ENCODE data around the gene CEP83. TPM values are rescaled to one million over a fixed set of nuclear protein-coding genes. Genes with fewer than 3 reads are reported as not detected.

The CEP83 gene
- total RNA-seq, 1 experiment from 2014 or later: 26.2 TPM

DNA sequence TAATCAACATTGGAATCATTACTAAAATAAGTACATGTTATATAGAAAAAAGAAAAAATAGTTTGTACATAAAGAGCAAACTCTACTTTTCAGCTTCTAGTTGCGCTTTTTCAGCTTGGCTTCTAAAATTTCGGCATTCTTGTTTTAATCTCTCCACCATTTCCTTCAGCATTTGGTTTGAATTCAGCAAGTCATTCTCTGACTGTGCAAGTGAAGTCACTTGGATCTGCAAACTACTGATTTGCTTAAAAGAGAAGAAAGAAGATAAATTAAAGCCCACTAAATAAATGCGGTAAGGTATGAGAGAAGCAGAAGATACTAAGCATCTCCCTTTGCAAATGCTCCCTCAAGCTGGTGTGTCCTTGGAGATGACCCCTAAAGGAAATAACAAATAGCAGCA, 126.3 kb downstream of the CEP83 start:
- CTCF ChIA-PET: interaction anchor here (0.6 kb wide), 2 partner anchors 129 to 136 kb away, joined by 3 read pairs; no protein-coding TSS in a partner anchor
- Mint-ChIP-seq H3K9me3 (no peaks in the 10 kb centered on the region), H3K36me3 (peaks cover 8% of the 10 kb centered on the region), H3K27ac (peak overlapping the region; percentile 61; the same call in 1 of the 2 replicates), H3K27me3 (ENCODE audit: low read depth) (no peaks in the 10 kb centered on the region), H3K4me3 (no peak overlapping the region), H3K4me1 (peaks cover 11% of the 10 kb centered on the region)
- ATAC-seq (no peak), DNase-seq (ENCODE audit: low spot score) (no peak)
- no peak for TF ChIP-seq FOXJ3 (CRISPR knock-in tag; IDR thresholded peaks at IDR 0.05; ENCODE audit: borderline replicate concordance)
- TF ChIP-seq KAT7 (CRISPR knock-in tag; IDR thresholded peaks at IDR 0.05; ENCODE audit: borderline replicate concordance): no peak
- no peak for TF ChIP-seq AR (CRISPR knock-in tag; IDR thresholded peaks at IDR 0.05)
- TF ChIP-seq CBFB (CRISPR knock-in tag; IDR thresholded peaks at IDR 0.05; ENCODE audit: low read depth): no peak
- TF ChIP-seq SMAD3 (CRISPR knock-in tag; IDR thresholded peaks at IDR 0.05; ENCODE audit: borderline replicate concordance): no peak
- TF ChIP-seq MYBL2 (CRISPR knock-in tag; IDR thresholded peaks at IDR 0.05): no peak
- TF ChIP-seq SP1 (CRISPR knock-in tag; conservative IDR thresholded peaks at IDR 0.05): no peak
- TF ChIP-seq, protein P1, sequence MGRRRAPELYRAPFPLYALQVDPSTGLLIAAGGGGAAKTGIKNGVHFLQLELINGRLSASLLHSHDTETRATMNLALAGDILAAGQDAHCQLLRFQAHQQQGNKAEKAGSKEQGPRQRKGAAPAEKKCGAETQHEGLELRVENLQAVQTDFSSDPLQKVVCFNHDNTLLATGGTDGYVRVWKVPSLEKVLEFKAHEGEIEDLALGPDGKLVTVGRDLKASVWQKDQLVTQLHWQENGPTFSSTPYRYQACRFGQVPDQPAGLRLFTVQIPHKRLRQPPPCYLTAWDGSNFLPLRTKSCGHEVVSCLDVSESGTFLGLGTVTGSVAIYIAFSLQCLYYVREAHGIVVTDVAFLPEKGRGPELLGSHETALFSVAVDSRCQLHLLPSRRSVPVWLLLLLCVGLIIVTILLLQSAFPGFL (CRISPR knock-in tag; IDR thresholded peaks at IDR 0.05; ENCODE audit: borderline replicate concordance): no peak
- TF ChIP-seq ZNF121 (CRISPR knock-in tag; IDR thresholded peaks at IDR 0.05): no peak
- TF ChIP-seq FOXP1 (CRISPR knock-in tag; IDR thresholded peaks at IDR 0.05; ENCODE audit: borderline replicate concordance): no peak
- no peak for TF ChIP-seq TEAD4 (CRISPR knock-in tag; IDR thresholded peaks at IDR 0.05)
- TF ChIP-seq JUN (CRISPR knock-in tag; IDR thresholded peaks at IDR 0.05): no peak
- POLR2A ChIA-PET: no interaction called here

DNA sequence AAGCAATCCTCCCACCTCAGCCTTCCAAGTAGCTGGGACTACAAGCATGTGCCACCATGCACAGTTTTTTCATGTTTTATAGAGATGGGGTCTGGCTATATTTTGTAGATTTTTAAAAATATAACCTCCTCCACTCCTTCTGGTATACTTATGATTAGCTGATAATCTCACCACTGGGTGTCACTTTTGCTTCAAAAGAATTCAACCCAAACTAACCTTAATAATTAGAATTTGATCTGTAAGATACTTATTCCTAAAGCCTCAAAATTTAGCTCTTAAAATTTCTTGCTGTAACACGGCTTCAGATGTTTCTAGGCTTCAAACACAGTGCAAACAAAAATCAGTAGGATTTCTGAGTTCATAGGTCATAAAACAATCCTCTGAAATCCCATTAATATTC, 130.3 kb downstream of the CEP83 start:
- Mint-ChIP-seq H3K4me3 (no peak overlapping the region), H3K27me3 (ENCODE audit: low read depth) (no peaks in the 10 kb centered on the region), H3K9me3 (peaks cover 7% of the 10 kb centered on the region), H3K27ac (no peak overlapping the region), H3K36me3 (peaks cover 26% of the 10 kb centered on the region), H3K4me1 (peaks cover 11% of the 10 kb centered on the region)
- DNase-seq (ENCODE audit: low spot score) (no peak), ATAC-seq (no peak)
- TF ChIP-seq, protein P2, sequence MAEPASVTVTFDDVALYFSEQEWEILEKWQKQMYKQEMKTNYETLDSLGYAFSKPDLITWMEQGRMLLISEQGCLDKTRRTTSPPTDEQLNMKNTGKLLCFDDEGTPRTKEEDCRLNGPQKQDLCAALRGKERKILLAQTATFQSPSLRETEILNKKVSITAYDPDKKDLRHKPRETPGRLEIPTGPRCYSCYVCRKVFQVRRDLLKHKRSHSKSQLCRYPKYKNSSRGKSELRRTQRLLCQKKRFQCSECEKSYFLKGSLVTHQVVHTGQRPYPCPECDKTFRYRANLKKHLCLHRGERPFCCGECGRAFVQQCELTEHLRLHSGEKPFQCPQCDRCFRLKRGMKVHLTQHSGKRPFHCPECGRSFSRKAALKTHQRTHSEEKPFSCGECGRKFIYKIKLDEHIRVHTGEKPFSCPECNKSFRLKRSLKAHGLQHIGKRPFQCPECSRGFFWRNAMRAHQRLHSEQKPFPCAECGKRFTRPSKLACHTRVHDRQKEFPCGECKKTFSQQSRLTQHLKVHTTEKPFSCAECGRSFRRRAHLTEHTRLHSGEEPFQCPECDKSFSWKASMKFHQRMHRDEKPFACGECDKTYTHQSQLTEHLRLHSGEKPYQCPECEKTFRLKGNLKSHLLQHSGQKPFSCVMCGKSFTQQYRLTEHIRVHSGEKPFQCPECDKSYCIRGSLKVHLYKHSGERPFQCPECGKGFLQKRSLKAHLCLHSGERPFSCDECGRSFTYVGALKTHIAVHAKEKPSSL (CRISPR knock-in tag; conservative IDR thresholded peaks at IDR 0.05): no peak
- no peak for TF ChIP-seq HMGXB4 (CRISPR knock-in tag; IDR thresholded peaks at IDR 0.05)
- no peak for TF ChIP-seq PRRX2 (CRISPR knock-in tag; IDR thresholded peaks at IDR 0.05)
- TF ChIP-seq EMX1 (CRISPR knock-in tag; IDR thresholded peaks at IDR 0.05): no peak
- no peak for TF ChIP-seq GRHL2 (CRISPR knock-in tag; IDR thresholded peaks at IDR 0.05; ENCODE audit: insufficient replicate concordance, severe bottlenecking)
- no peak for TF ChIP-seq ZNF263 (CRISPR knock-in tag; IDR thresholded peaks at IDR 0.05; ENCODE audit: low read depth)
- ChIA-PET CTCF (interaction anchor here (0.6 to 1.1 kb wide), 3 partner anchors 61 to 202 kb away, joined by 3 to 4 read pairs (median 3); no protein-coding TSS in a partner anchor), POLR2A (no interaction called here)
